GM18861 (cell line): ENCODE data around the gene CHURC1.

Experiments
- ATAC-seq: cut with Tn5 transposase; IDR thresholded peaks from one replicate; pipeline ENCODE4 v1.9.1; 2021; ENCODE audit not compliant: unreplicated experiment

CHURC1 gene

DNA sequence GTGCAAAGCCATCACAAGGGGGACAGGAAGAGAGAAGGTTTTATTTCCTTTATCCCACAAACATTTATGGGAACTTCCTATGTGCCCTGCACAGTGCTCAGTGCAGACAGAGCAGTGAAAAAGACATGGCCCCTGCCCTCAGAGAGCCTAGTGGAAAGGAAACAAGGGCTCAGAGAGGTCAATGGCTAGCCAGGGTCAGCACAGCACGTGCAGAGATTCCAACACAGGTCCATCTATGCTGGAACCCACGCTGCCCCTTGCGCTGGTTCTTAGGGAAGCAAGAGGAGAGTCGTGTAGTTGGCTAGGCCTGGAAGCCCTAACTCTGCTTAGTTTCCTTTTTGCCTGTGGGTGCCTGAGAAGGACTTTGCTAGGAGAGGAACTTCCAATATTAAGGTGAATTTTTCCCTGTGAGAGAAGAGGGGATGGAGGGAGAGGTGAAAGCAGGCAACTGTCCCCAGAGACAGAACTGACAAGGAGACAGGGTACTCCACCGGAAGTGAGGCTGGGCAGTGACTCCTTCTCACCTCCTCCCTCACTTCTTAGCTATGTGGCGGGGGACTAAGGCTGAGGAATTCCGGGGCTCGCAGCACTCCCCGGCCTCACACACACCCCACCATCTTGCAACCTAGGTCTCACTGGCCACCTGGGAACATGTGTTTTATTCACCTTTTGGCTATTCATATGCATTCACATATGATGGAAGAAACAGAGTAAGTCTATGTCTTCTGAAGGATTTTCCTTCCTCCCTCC lies 40.4 kb downstream of the CHURC1 start:
- no peak for ATAC-seq

- ATAC-seq = no peak
Measured at GRCh38 chr14:64955297-64955696, 41.0 kb downstream of the CHURC1 start.

DNA sequence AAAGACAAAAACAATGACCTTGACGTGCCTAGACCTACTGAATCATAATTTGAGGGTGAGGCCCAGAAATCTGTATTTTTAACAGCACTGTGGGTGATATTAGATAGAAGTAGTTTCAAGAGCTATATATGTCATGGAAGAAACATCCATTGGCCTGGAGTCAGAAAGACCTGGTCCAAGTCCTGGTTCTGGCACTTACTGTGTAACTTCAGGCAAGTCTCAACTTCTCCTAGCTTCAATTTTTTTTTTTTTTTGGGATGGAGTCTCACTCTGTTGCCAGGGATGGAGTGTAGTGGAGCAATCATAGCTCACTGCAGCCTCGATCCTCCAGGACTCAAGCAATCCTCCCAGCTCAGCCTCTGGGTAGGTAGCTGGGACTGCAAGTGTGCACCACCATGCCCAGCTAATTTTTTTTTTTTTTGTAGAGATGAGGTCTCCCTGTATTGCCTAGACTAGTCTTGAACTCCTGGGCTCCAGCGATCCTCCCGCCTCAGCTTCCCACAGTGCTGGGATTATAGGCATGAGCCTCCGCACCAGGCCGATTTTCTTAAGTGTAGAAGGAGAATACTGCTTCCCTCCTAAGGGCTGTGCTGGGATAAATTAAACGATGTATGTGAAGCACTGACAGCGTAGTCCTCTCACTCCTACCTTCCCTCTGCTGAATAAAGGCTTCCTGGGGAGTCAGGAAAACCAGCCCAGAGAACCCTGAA lies 42.6 kb downstream of the CHURC1 start:
- ATAC-seq = no peak

DNA sequence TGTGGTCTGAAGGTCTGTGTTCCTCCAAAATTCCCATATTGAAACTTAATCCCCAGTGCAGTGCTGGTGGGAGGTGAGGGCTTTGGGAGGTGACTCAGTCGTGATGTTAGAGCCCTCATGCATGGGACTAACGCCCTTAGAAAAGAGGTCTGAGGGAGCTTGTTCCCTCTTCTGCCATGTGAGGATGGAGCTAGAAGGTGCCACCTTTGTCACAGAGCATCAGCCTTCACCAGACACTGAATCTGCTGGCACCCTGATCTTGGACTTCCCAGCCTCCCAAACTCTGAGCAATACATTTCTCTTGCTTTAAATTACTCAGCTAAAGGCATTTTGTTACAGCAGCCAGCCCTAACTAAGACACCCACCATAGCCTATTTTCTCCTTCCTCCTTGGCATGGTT lies 43.9 kb downstream of the CHURC1 start:
- no peak for ATAC-seq

DNA sequence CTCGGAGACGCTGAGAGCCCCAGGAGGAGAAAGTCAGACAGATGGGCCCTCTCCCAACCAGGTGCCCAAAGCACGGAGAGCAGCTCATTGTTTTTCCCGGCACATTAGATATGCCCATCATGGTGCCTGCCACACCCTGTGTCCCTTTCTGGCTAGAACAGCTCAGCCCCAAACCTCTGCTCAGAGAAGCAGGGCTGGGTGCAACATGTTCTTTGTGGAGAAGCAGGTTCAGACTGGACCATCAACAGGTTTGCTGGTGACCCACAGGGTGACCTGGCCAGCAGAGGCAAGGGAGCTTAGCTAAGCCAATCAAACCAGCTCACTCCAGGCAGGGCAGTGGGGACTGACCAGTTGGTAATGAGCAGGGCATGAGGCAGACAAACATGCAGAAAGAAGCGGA lies 44.5 kb downstream of the CHURC1 start:
- no peak for ATAC-seq

- no peak for ATAC-seq
Measured at GRCh38 chr14:64960762-64961276, 46.6 kb downstream of the CHURC1 start.

DNA sequence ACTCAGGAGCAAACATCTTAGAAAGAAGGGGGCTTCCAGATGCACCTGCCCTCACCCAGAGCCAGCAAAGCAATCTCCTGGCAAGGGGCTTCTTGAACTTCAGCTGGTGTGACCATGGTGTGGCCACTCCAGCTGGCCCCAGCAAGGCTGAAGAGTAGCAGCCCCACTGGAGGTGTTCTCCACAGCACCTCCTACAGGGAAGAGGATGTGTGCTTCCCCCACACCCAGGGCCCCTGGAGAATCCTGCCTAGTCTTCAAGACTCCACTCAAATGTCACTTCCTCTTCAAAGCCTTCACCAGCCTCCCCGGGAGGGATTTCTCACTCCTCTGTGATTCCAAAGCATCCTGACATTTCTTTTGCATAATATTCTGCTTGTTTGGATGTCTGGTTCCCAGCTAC lies 49.4 kb downstream of the CHURC1 start:
- no peak for ATAC-seq

- no peak for ATAC-seq
Measured at GRCh38 chr14:64965356-64966000, 51.2 kb downstream of the CHURC1 start.

- ATAC-seq = no peak
Measured at GRCh38 chr14:64966976-64967375, 52.7 kb downstream of the CHURC1 start.

DNA sequence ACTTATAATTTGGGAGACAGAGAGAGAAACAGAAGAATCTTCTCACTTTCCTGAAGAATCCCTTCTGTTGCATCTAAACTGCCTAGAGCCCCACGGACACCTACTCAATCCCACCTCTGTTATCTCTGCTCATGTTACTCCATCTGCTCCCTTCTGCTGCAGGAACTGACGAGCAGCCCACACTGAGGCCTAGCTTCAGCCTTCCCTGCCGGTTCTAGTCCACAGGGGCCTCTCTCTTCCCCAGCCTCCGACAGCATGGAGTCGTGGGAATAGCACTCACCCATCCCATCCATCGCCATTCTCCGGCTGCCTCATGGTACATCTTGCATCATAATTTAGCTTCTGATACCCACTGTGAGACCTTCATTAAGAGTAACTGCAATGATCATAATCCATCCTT lies 53.9 kb downstream of the CHURC1 start:
- ATAC-seq = no peak

- no peak for ATAC-seq
Measured at GRCh38 chr14:64968651-64969050, 54.4 kb downstream of the CHURC1 start.

GRCh38 chr14:64970041-64970440 lies 55.8 kb downstream of the CHURC1 start:
- ATAC-seq = no peak

GRCh38 chr14:64970776-64971477 lies 56.7 kb downstream of the CHURC1 start:
- no peak for ATAC-seq

DNA sequence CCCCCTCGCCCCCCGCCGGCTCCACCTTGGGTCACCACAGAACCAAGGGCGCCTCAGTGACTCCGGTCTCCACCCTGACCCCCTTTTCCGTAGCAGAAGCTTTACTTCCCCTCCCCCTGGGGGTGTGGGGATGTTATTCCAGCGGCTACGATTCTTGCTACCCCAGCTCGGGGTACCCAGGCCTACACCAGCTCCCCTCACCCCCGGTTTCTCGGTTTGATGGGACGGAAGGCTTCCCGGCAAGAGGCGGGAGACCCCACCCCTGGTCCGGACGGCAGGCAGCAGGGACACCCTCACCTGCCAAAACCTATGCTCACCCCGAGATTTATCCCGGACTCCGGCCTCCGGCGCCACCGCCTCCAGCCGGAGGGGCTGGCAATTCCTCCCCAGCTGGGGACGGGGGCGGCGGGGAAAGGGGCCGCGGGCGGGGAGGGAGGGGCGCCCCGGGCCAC lies 57.3 kb downstream of the CHURC1 start:
- no peak for ATAC-seq

- ATAC-seq = no peak
Measured at GRCh38 chr14:64971943-64972791, 57.9 kb downstream of the CHURC1 start, which contains the start of gene RAB15. RAB15 (minus strand) TSS chr14:64972336; CDS start chr14:64972076, 260 bp downstream.

- ATAC-seq = no peak
Measured at GRCh38 chr14:64973026-64973442, 58.8 kb downstream of the CHURC1 start.

DNA sequence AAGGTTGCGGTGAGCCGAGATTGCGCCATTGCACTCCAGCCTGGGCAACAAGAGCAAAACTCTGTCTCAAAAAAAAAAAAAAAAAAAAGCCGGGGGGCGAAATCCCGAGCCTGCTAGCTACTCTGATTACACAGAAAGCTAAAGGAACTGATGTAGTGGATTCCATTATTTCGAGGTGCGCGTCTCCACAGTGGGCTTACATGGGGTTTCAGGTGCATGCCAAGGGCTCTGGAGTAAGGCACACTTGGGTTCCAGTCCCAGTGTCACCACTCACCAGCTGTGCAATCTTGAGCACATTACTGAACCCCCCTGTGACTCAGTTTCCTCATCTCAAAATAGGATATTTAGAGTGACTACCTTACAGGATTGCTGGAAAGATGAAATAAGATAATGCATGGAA lies 59.6 kb downstream of the CHURC1 start:
- no peak for ATAC-seq

GRCh38 chr14:64974563-64974962 lies 60.3 kb downstream of the CHURC1 start:
- ATAC-seq = no peak

DNA sequence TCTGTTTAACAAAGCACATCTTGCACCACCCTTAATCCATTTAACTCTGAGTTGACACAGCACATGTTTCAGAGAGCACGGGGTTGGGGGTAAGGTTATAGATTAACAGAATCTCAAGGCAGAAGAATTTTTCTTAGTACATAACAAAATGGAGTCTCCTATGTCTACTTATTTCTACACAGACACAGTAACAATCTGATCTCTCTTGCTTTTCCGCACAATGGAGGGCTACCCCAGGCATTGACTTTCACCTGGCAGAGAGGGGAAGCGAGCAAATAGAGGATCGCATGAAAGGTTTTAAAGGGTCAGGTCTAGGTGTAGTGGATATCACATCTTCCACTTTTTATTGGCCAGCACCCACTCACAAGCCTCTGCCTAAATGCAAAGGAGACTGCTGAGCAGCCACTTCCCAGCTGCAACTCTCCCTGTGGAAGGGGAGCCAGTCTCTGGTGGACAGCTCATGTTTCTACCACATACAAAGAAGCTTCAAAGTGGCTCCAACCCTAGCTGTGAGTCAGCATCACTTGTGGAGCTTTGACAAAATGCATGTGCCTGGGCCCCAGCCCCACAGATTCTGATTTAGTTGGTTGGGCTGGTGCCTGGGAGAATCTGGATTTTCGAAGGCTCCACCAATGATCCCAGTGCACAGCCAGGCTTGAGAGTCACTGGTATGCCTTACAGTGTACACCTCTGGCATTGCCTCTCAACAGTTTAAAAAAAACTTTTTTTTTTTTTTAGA lies 65.2 kb downstream of the CHURC1 start:
- no peak for ATAC-seq
